Stimulated activated CD4-positive, alpha-beta T cell treated with anti-CD3 and anti-CD28 coated beads, Interleukin-1b, Interleukin-23, amount 100 ng/mL, for 4 hours (primary cell): ENCODE data around the gene SGMS1.
"Not testable (repeated sequence)": the region's sequence is repeated elsewhere in the genome, so short reads cannot be mapped to it uniquely, and the experiment has no call there.

Source experiments
- DNase-seq, 2 donors: peaks; one replicate each; pipeline ENCODE4 v3.0.0-alpha.2; 2020; ENCODE audit warnings: low read depth in 2 of 2

Gene SGMS1

DNA sequence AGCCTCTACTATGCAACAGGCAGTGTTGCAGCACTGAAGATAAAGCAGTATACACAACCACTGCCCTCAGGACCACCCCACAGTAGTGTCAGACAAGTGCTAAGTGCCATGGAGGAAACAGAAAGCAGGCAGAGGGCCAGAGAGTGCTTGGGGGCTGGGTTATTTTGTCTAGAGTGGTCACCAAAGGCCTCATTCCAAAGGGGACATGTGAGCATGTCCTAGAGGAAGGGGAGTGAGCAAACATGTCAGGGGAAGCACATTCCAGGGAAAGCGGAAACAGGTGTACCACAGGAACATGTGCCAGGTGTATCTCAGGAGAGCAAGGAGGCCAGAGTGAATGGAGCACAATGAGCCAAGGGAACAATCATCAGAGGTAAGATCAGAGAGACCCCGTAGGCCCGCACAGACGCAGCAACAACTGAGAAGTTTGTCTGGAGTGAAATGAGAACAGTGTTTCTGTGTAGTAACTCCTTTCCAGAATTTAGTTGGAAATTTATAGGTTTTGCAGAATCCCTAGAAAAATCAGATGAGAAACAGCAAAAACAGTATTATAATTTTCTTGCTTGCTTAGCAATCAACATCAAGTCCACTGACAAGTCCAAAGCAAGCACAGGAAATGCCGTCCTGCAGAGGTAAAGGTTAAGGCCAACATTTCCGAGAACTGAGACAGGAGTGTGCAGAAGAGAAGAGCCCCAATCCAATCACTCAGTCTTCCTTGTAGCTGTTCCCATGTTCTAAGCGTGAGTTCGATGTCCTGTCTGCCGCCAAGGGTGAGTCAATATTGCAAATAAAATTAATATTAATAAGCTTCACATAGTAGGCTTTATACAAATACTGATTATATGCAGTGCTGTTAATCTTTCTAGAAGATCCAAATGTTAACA lies 67.3 kb downstream of the SGMS1 start:
- DNase-seq, result no peak

DNA sequence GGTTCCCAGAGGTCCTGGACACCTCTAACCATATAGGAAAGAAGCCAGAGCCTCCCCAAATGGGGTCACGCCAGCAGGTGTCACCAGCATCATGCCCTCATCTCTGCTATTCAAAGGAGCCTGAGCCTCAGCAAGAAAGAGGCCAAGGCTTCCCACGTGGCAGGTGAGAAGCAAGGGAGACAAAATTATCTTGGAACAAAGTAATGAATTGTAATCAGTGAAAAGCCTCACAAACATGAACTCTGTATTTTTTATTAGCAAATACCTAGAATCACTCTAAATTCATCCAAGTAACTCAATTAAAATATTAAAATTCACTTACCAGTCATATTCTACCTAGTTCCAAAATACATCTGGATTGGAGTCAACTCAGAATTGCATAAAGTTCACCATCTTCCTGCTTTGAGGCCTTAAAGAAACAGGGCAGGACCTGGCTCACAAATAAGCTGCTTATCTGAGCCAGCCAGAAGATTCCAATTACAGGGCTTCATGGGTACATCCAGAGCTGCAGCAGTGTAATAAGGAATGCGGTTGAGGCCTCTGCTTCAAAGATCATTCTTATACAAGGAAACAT lies 68.7 kb downstream of the SGMS1 start:
- no peak for DNase-seq

DNA sequence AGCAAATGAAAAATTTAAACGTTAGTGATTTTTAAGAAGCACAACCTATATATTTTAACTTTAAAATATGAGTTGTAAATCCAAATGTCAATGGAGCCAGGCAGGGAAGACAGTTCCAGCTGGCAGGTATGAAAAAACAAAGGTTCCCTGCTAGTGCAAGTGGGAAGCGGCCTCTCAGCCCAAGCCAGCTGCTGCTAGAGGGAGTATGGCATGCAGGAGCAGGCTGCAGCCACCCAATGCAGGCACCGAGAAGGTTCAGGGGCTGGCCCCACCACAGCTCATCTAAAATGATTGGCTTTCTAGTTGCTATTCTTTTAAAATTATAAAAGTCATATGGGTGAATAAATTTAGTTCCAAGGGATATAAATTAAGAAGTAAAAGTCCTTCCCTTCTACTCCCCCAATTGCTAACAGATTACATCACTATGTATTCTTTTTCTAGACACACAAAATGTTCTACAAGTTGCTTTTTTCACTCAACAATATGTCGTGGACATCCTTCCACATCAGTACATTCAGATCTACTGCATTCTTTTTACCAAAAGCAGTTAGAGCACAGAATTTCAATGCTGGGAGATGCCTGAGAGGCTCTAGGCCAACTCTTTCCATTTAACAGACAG lies 69.3 kb downstream of the SGMS1 start:
- DNase-seq, result no peak

DNA sequence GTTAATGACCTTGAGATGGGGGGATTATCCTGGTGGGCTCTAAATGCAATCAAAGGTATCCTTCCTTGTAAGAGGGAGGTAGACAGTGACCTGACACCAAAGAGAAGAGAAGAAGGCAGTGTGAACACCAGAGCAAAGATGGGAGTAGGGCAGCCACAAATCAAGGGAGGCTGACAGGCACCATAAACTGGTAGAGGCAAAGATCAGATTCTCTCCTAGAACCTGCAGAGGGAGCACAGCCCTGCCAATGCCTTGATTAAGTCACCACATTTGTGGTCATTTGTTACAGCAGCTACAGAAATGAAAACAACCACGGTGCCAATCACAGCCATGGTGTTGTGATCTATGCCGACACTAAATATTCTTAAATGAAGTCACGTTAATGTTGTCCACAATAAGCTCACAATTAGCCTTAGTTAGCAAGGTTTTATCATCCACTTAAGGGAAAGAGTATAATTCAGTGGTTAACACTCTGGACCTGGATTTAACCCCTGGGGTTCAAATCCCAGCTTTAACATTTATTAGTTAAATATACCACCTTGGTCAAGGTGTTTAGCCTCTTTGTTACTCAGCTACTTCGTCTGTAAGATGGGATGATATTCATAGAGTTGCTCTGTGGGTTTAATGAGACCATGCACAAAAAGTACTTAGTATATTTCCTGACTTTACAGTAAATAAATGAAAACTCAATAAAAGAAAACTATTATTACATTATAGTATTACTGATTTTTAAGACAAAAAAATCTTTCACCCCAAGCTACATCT lies 70.8 kb downstream of the SGMS1 start:
- DNase-seq, result no peak

DNA sequence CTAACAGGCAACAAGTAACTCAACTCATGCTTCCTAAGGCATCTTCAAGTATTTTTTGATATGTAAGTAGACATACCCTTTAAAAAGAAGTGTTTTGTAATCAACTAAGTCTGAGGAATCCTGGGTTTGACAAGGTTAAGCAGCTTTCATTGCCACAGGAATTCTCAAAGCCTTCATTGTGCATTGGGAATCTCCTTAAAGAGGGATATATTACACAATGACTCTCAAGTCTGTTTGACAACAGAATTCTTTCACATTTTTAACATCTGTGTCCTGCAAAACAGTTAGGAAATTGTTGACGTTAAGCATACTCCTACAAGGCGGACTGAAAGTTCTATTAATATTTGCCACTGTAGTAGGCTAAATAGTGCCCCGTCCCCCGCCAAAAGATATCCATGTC lies 71.4 kb downstream of the SGMS1 start:
- DNase-seq, result no peak

DNA sequence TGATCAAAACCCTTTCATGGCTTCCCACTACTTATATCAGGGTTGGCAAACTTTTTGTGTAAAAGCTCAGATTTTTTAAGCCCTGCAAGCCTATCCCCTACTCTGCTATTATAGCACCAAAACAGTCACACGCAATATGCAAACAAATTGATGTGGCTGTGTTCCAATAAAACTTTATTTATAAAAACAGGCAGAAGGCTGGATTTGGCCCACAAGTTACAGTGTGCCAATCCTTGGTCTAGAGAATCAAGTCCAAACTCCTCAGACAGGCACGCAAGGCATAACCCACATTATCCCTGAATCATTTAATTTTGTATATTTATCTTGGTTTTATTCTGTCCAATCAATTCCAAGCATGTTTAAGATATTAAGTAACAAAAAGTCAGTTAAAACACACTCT lies 71.9 kb downstream of the SGMS1 start:
- DNase-seq, result no peak

DNA sequence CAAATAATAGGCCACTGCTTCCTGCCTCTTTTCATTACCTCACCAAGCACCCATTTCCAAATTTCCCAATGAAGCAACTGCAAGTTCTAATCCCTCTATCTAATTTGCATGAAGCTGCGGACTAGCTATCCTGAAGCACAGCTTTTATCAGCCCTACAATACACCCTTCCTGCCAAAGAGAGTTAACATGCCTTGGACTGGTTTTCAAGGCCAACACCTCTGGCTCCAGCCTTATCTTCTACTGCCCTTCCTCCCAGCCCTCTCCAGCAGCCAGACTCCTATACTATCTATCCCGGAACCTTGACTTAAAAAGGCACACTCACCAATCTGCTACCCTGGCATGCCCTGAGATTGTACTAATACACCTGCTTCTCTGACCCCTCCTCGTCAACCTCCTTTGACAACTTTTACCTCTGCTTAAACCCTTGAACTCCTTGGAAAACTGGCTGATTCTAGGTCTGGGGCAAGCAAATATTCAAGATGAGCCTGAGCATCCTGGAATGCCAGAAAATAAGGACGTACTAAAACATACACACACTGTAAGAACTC lies 73.4 kb downstream of the SGMS1 start:
- DNase-seq, result no peak

DNA sequence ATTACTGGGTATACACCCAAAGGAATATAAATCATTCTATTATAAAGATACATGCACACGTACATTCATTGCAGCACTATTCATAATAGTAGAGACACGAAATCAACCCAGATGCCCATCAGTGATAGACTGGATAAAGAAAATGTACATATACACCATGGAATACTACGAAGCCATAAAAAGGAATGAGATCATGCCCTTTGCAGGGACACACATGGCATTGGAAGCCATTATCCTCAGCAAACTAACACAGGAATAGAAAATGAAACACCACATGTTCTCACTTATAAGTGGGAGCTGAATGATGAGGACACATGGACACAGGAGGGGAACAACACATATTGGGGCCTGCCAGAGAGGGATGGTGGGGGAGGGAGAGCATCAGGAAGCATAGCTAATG lies 74.6 kb downstream of the SGMS1 start:
- not testable (repeated sequence) for DNase-seq

DNA sequence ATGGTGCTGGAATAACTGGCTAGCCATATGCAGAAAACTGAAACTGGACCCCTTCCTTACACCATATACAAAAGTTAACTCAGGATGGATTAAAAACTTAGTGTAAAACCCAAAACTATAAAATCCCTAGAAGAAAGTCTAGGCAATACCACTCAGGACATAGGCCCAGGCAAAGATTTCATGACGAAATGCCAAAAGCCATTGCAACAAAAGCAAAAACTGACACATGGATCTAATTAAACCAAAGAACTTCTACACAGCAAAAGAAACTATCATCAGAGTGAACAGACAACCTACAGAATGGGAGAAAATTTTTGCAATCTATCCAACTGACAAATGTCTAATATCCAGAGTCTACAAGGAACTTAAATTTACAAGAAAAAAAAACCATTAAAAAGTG lies 75.3 kb downstream of the SGMS1 start:
- not testable (repeated sequence) for DNase-seq

DNA sequence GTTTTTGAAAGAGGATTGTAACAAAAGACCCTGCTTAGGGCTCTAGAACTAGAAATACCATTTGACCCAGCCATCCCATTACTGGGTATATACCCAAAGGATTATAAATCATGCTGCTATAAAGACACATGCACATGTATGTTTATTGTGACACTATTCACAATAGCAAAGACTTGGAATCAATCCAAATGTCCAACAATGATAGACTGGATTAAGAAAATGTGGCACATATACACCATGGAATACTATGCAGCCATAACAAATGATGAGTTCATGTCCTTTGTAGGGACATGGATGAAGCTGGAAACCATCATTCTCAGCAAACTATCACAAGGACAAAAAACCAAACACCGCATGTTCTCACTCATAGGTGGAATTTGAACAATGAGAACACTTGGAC lies 77.5 kb downstream of the SGMS1 start:
- DNase-seq, result not testable (repeated sequence)

DNA sequence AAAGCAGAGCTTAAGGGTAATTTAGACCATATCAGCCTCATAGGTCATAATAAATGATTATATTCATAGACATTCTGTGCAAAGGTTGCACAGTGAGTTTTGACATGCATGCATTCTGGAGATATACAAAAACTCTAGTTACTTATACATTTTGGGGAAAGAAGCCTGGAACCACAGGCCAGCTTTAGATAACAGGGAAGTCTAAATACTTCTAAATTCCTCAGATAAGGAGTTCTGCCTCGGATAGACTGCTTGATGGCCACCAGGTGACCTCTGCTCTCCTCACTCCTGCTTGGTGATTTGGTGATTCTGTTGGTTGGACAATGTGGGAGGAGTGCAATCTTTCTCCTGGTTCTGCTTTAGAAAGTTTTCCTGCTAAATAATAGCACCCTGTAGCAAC lies 77.9 kb downstream of the SGMS1 start:
- no peak for DNase-seq

DNA sequence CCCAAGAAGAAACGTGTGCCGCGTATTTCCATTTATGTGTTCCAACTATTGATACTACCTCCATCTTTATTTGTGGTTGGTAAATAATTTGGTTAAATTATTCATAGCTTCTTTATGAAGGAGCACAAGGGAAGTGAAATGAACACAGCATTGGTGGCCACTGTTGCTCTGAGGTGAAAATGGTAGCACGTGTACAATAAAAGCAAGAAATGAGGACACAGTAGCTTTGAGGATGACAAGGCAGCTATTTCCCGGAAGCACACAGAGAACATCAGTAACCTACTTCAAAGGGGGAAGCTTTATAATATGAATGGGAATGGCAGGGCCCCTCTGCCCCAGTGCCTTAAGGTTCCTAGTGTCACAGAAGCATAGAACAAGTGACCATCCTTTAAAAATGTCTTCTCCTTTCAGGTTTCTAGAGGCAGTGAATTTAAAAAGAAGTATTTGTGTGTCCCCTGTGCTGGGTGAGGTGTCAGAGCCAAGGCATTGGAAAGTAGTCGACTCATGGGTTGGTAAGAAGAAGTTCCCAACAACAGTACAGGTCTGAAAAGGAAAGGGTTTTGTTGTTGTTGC lies 78.8 kb downstream of the SGMS1 start:
- DNase-seq, result no peak

DNA sequence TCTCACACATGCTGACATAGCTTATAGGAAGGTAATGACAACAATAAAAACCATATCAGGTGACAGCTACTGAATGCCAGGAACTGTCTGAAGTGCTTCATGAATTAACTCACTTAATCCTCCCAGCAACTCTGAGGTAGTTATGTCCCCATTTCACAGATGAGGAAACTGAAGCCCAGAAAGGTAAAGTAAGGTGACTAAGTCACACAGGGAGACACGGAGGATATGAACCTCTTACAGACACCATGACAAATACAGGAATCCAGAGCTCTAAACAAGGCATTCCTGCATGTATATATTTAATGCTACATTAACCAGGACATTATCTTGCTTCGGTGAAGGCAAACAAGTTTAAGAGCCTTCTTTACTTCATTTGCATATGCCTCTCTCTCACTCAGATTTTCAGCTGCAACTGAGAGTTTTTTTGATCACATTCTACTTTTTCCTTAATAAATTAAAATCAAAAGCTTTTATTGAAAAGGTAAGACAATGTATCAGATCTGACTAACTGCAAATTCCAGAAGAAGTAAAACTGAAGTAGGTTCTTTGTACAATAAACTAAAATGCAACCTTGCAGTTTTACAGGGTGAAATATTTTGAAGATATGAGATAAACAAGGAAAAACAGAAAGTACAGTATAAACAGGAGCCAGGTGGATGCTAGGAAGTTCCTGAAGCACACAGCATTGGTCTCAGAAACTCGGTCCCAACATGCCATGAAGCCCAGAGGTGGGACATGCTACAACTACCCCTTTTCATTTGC lies 79.5 kb downstream of the SGMS1 start:
- no peak for DNase-seq

DNA sequence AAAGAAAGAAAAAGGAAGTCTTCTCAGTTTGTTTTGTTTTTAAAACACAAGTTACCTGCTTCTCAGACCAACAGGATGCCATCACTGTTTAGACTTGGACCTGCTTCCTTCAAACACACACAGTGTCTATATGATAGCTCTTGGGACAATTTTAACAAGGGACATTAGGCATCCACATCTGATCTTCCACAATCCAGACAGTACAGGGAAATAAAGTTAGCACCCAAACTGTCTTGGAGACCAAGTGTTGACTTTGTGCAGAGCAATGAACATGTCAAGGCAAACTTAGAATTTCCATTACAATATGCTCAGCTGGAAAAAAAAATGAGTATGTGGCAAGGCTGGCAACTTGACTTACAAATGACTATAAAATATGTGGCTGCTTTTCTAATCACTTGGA lies 80.9 kb downstream of the SGMS1 start:
- no peak for DNase-seq

DNA sequence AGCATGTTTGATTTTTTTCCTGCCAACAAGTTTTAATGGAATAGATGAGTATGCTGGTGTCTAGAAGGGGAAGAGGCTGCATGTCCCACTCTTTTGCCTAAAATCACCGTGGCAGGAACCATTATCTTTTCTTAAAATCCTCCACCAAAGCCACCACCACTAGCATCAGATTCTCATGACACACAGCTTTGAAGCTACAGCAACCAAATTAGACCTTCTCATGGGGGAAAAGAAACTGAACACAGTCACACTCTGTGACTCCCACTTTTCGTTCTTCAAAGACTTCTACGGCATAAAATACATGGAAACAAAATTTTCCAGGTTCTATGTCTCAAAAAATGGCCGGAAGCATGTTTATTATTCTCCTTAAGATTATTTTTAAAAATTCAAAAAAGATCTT lies 81.8 kb downstream of the SGMS1 start:
- no peak for DNase-seq

DNA sequence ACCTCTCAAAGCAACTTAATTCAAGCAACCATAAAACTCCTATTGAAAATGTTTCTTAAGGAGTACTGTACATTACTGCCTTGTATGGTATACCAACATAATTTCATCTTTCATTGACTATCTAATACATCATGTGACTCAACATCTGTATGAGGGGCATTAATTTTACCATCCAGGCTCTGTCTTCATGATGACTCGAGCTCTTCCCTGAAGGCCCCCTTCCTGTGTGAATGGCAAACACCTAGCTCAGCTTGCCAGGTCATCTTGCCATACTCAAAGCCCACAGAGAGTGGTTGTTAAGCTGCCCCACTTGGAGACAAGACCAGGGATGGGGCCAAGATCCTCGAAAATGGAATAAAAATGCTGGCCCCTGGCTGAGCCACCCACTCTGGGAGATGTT lies 82.4 kb downstream of the SGMS1 start:
- no peak for DNase-seq

DNA sequence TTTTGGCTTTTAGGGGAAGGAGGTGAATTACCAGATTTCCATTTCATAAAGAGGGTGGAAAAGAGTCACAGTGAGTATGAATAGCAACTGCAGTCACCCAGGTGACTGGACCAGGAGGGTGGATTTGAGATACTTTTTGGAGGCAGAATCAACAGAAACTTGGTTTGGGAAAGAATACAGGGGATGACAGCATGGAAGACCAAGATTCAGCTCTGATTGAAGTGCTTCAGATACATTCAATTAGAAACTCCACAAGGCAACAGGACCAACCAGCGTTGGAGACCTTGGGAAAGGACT lies 83.0 kb downstream of the SGMS1 start:
- no peak for DNase-seq

DNA sequence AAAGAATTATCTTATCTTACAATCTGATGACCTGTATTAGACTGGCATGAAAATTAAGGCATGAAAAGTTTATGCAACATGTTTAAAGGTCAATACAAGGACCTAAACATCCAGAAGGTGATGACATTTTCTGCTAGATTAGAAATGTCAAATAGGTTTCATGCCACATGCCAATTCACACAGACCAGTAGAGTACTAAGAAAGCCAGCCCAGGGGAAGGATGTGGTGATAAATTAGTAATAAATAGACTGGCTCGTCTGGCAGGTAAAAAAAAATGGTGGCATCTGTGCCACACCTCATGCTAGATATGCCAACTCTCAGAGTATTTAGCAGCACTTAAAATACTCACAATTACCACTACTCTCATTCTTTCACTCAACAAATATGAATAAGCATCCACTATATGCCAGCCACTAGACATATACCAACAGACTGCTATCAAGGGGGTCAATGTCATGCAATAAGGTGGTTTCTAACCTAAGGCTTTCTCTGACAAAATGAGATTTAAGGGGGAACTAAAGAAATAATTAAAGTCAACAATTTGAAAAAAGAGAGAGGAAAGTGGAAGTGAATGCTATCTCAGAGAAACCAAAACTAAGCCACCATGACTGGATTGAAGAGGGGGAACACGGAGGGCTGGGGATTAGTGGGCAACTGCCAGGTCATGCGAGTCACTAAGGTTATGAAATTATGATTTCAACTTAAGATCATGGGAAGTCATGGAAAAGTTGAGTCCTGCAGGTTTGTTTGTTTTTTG lies 83.5 kb downstream of the SGMS1 start:
- no peak for DNase-seq

DNA sequence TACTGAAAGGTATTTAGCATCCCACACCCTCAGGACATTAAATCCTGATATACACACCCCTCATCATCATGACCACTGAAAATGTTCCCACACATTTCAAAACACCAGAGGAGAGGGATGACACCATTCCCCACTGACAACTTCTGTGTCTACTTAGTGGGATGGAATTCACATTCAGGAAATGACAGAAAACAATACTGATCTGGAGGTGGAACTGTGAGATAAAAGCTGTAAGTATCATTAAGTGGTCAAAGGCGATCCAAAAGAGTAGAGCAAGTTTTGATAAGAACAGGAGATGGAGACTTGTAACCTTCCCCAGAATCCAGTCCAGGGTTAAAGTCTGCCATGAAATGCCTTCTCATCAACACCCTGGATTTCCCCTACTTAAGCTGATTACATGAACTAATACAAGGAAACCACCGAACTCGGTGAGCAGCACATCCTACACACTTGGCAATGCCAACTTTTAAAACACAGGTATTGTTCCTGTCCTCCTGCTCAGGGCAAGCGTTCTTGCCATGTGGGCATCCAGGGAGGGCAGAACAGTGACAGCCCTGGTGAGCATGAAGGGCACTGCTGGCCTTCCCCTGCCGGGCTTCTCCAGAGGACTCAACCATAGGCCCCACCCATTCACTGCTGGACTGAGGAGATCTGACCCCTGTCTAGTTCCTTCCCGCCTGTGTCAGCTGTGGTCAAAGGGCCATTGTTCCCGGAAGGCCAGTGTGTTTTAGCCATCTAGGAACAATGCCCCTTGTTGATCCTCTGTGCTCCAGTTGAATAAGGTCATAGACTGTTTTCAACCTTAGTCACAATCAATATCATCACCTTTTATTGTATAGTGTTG lies 85.0 kb downstream of the SGMS1 start:
- no peak for DNase-seq
